NCI-H524 (cell line): ENCODE measurements around the gene KDELR3.

Source experiments
- DNase-seq, 2 experiments: peaks; one replicate each; lab custom pipeline; 2025; lab: John Stamatoyannopoulos, UW

Gene KDELR3

GRCh38 chr22:38482662-38483308 lies 14.9 kb downstream of the KDELR3 start:
- no peak for DNase-seq

GRCh38 chr22:38484244-38484643 lies 16.3 kb downstream of the KDELR3 start:
- no peak for DNase-seq

GRCh38 chr22:38485783-38486182 lies 17.9 kb downstream of the KDELR3 start:
- DNase-seq, result no peak

- DNase-seq, result no peak
Measured at GRCh38 chr22:38487946-38488345, 20.1 kb downstream of the KDELR3 start.

GRCh38 chr22:38489142-38489541 lies 21.2 kb downstream of the KDELR3 start:
- DNase-seq, result no peak

GRCh38 chr22:38489561-38490145 lies 21.8 kb downstream of the KDELR3 start:
- no peak for DNase-seq

- DNase-seq, result no peak
Measured at GRCh38 chr22:38490475-38490874, 22.6 kb downstream of the KDELR3 start.

GRCh38 chr22:38490915-38491314 lies 23.0 kb downstream of the KDELR3 start:
- no peak for DNase-seq

- no peak for DNase-seq
Measured at GRCh38 chr22:38491707-38492348, 23.9 kb downstream of the KDELR3 start.

GRCh38 chr22:38494498-38494897 lies 26.6 kb downstream of the KDELR3 start:
- DNase-seq, result no peak

- DNase-seq, result no peak
Measured at GRCh38 chr22:38494939-38495338, 27.0 kb downstream of the KDELR3 start.

- DNase-seq, result no peak
Measured at GRCh38 chr22:38497869-38498268, 30.0 kb downstream of the KDELR3 start.

GRCh38 chr22:38501797-38502672 lies 34.1 kb downstream of the KDELR3 start:
- no peak for DNase-seq

GRCh38 chr22:38503021-38503420 lies 35.1 kb downstream of the KDELR3 start:
- no peak for DNase-seq

- DNase-seq, result peak; percentile 9 to 38
Measured at GRCh38 chr22:38504731-38505540, 37.0 kb downstream of the KDELR3 start.

- peak in 1 of 2 experiments; percentile 39 for DNase-seq
Measured at GRCh38 chr22:38505541-38506117, 37.7 kb downstream of the KDELR3 start.

GRCh38 chr22:38506118-38506962 lies 38.4 kb downstream of the KDELR3 start, which contains the start of gene DDX17:
TSS of gene DDX17 (minus strand) at chr22:38506311.
- DNase-seq, result peak; percentile 97 to 98

GRCh38 chr22:38510416-38510970 lies 42.6 kb downstream of the KDELR3 start:
- DNase-seq, result no peak

- peak; percentile 3 to 72 for DNase-seq
Measured at GRCh38 chr22:38513063-38513462, 45.2 kb downstream of the KDELR3 start.

- DNase-seq, result no peak
Measured at GRCh38 chr22:38518620-38519019, 50.7 kb downstream of the KDELR3 start.
